HG02981 (cell line): ENCODE data around the gene MEGF11.
"Not testable (repeated sequence)": the region's sequence is repeated elsewhere in the genome, so short reads cannot be mapped to it uniquely, and the experiment has no call there.

Experiments used
- ATAC-seq: cut with Tn5 transposase; IDR thresholded peaks from one replicate; pipeline ENCODE4 v1.9.1; 2021; ENCODE audit warnings: mild to moderate bottlenecking, moderate library complexity; ENCODE audit not compliant: unreplicated experiment

Gene MEGF11

GRCh38 chr15:66276546-66276945, 23.0 kb upstream of the MEGF11 start:
- ATAC-seq = no peak

- ATAC-seq = no peak
These were observed 21.8 kb upstream of the MEGF11 start for GRCh38 chr15:66275352-66275751.

GRCh38 chr15:66270932-66271331, 17.4 kb upstream of the MEGF11 start:
- ATAC-seq = no peak

- ATAC-seq = no peak
These were observed 16.0 kb upstream of the MEGF11 start for GRCh38 chr15:66269326-66270090.

- no peak for ATAC-seq
These were observed 11.4 kb upstream of the MEGF11 start for GRCh38 chr15:66264859-66265513.

- ATAC-seq = not testable (repeated sequence)
These were observed 9.3 kb upstream of the MEGF11 start for GRCh38 chr15:66262837-66263236.

GRCh38 chr15:66261056-66261455, 7.5 kb upstream of the MEGF11 start:
- no peak for ATAC-seq

- ATAC-seq = no peak
These were observed 3.1 kb upstream of the MEGF11 start for GRCh38 chr15:66256692-66257091.

GRCh38 chr15:66254951-66255676, 1.6 kb upstream of the MEGF11 start:
- no peak for ATAC-seq

- ATAC-seq = no peak
These were observed 770 bp upstream of the MEGF11 start for GRCh38 chr15:66254089-66254950.

- no peak for ATAC-seq
These were observed 699 bp downstream of the MEGF11 start for GRCh38 chr15:66252685-66253417.

GRCh38 chr15:66251790-66252684, 1.5 kb downstream of the MEGF11 start:
- ATAC-seq = no peak

- ATAC-seq = no peak
These were observed 2.3 kb downstream of the MEGF11 start for GRCh38 chr15:66251065-66251789.

- no peak for ATAC-seq
These were observed 3.9 kb downstream of the MEGF11 start for GRCh38 chr15:66249605-66250174.

- no peak for ATAC-seq
These were observed 6.6 kb downstream of the MEGF11 start for GRCh38 chr15:66246937-66247336.

- not testable (repeated sequence) for ATAC-seq
These were observed 7.7 kb downstream of the MEGF11 start for GRCh38 chr15:66245832-66246231.

GRCh38 chr15:66241908-66242285, 11.7 kb downstream of the MEGF11 start:
- no peak for ATAC-seq
